Measurements from ENCODE around the gene TMEM183A.

DNA sequence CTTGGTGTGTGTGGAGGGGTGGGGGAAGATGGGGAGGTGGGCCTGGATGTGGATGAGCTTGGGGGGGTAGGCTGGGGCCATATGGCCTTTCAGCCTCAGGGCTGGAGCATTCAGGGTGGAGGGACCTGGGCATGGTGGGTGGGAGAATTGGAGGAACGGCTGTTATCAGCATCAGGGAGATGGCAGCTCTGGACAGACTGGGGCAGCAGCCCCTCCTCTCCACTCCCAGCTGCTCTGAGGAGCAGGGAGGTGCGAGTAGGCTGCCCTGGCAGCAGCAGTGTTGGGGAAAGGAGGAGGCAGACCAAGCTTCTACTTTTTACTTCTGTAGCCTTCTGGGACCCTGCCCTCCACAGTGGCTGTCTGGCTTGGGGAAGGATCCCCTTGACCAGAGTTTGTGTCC, 29.4 kb downstream of the TMEM183A start:
- TF ChIP-seq, protein P1, sequence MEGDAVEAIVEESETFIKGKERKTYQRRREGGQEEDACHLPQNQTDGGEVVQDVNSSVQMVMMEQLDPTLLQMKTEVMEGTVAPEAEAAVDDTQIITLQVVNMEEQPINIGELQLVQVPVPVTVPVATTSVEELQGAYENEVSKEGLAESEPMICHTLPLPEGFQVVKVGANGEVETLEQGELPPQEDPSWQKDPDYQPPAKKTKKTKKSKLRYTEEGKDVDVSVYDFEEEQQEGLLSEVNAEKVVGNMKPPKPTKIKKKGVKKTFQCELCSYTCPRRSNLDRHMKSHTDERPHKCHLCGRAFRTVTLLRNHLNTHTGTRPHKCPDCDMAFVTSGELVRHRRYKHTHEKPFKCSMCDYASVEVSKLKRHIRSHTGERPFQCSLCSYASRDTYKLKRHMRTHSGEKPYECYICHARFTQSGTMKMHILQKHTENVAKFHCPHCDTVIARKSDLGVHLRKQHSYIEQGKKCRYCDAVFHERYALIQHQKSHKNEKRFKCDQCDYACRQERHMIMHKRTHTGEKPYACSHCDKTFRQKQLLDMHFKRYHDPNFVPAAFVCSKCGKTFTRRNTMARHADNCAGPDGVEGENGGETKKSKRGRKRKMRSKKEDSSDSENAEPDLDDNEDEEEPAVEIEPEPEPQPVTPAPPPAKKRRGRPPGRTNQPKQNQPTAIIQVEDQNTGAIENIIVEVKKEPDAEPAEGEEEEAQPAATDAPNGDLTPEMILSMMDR (IDR thresholded peaks at IDR 0.05), result no peak
- no peak for TF ChIP-seq POLR2A (IDR thresholded peaks at IDR 0.05)
